Posterior vena cava (tissue), 2 donors: Measurements from ENCODE around the gene MMP17. TPM values are rescaled to one million over a fixed set of nuclear protein-coding genes. Genes with fewer than 3 reads are reported as not detected.
"Not testable (repeated sequence)": the region's sequence is repeated elsewhere in the genome, so short reads cannot be mapped to it uniquely, and the experiment has no call there.

Experiments used
- DNase-seq: peaks from one replicate; pipeline ENCODE4 v3.0.0-alpha.2; 2020; ENCODE audit warnings: low spot score
- intact Hi-C, 2 donors: fragments of 100-400 bp; cut with DNase I; formaldehyde crosslinking; loops; one replicate each; pipeline versions ENCODE4 v1.14.1 to v1.14.2; 2022 to 2023
- total RNA-seq, 2 donors: library from RNA; stranded (reverse); fragmentation: NEBNext Ultra II Directional; extraction: Animal tissue kit (Norgen Biotek cat#: 25700); gene quantifications; one replicate each; pipeline ENCODE4 v1.2.1, GENCODE V29; 2021
- donor health status: DM: yes; HTN: yes; CAD: no.
- donor health status: DM: yes; HTN: yes; CAD: no.

MMP17 gene
- total RNA-seq, 2 donors from 2014 or later, result 4.3 to 5.8 TPM

DNA sequence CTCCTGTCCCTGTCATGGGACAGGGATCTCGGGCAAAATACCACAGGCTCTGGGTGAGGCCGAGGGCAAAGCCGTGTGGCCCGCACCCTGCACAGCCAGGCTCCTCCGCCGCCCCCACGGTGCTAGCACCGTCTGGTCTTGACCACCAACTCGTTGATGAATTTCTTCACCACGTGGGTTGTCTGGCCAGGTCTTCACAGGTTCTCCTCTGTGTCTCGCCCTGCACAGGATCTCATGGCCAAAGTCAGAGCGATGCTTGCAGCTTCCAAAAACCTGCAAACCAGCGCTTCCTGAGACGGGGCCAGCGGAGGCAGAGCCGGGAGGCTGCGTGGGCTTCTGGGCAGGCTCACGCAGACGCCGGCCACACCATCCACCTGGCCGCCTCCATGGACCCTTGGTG, 29.0 kb upstream of the MMP17 start:
- intact Hi-C loops, result no loop called here

DNA sequence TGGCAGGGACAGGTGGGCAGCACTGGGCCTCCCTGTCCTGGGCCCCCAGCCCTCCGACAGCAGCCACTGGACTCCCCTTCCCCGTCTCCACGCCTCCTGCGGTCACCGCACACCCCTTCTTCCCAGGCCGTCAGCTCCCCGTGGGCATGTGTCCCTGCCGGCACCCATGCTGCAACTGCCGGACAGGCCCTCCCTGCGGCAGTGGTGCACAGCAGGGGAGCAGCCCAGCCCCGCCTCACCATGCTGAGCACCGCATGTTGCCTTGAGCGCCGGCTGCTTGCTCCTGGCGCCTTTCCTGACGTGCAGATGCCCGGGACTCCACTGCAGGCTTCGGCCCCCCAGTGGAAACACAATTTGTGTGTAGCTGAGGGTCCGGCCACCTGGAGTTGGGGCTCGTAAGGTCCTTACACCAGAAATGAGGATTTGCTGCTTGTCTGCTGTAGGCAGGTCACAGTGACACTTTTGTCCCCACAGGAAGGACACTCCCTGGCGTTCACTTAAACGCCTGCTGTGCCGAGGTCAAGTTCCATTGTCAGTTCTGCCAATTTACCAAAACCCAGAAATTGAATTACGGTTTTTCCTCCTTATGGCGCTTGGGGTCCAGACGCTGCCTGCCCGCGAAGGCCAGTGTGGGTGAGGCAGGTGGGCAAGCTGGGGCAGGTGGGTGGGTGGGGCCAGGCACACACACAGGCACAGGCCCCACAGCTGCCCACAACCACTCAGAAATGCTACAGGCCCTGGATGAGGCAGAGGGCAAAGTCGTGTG, 28.2 kb upstream of the MMP17 start:
- no peak for DNase-seq
- intact Hi-C loops, result no loop called here

More for the DNA sequence above, 29.0 kb upstream of the MMP17 start:
- DNase-seq, result no peak

DNA sequence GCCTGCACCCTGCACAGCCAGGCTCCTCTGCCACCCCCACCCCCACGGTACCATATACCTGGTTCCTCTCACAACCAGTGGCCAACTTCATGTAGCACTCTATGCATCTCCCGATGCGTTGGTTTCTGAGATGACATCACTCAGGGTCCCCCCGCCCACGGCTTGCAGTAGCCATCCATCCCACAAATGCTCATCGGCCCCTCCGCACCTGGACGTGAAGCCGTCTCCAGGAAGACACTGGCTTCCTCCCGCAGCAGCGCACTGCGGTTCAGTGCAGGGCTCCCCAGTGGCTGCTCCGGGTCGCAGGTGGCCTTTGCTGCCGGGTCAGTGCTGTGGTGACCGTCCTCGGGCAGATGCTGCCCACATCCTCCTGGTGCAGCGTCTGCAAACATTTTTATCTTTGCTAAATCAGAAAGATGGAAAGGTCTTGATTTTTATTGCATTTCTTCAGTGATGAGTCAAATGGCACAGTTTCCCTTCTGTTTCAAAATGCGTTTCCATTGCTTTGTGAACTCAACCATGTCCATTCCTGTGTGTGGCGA, 27.5 kb upstream of the MMP17 start:
- intact Hi-C loops, result no loop called here
- DNase-seq, result no peak

DNA sequence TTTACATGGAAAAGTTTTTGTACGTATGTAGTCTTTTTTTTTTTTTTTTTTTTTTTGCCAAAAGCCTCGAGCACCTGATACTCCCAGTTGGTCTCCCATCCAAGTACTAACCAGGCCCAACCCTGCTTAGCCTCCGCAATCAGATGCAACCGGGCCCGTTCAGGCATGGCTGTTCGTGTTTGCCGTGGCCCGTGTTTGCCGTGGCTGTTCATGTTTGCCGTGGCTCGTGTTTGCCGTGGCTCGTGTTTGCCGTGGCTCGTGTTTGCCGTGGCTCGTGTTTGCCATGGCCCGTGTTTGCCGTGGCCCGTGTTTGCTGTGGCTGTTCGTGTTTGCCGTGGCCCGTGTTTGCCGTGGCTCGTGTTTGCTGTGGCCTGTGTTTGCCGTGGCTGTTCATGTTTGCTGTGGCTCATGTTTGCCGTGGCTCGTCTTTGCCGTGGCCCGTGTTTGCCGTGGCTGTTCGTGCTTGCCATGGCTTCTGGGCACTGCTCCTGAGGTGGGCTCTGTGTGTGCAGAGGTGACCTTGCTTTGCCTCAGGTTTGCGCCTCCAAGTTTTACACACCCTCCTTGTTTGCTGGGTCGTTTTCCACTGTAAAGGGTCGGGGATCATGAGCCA, 26.8 kb upstream of the MMP17 start:
- intact Hi-C loops, result no loop called here
- no peak for DNase-seq

DNA sequence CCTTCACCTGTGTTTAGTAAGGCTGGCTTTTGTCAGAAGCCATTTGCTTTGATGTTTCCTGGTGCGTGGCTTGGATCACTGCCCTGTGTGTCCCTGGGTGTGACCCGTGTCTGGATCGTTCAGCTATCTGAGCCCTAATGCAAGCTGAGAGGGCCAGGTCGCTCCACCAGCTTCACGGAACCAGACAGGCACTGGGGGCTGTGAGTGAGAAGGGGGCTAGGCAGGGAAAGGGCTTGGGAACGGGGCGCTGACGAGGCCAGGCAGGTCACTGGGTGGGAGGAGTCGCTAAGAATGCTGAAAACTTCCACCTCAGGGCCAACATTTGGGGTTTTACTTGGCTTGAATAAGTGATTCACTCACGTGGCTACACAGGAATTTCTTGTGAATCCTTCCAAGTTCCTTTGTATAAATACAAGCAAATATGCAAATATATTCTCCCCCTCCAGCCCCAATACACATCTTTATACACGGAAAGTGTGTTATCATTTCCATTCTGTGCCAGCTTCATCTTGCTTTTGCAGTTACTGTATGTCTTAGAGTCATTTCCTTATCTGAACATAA, 24.2 kb upstream of the MMP17 start:
- no peak for DNase-seq
- intact Hi-C loops, result no loop called here

DNA sequence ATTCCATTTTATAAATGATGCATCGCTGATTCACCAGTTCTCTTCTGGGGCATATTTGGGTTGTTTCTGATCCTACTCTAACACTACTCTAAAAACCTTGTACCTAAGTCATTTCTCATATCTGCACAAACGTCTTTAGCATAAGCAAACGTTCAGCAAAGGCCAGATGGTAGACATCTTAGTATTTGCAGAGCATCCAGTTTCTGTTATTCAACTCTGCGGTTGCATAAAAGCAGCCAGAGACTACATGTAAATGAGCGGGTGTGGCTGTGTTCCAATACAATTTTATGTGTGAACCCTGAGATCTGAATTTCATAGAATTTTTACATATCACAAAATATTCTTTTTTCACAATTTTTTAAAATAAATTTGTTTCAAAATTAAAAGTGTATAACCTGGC, 22.8 kb upstream of the MMP17 start:
- intact Hi-C loops, result no loop called here
- DNase-seq, result no peak

DNA sequence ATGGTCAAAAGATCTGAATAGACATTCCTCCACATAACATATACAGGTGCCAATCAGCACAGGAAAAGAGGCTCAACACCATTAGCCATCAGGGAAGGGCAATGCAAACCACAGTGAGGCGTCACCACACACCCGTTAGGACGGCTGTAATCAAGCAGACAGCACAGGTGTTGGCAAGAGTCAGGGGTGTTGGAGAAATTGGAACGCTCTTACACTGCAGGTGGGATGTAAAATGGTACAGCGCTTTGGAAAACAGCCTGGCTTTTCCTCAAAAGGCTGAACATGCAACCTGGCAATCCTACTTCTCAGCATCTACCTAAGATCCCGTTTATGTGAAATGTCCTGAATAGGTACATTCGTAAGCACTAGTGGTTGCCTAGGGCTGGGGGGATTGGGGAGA, 21.5 kb upstream of the MMP17 start:
- intact Hi-C loops, result no loop called here
- DNase-seq, result no peak

DNA sequence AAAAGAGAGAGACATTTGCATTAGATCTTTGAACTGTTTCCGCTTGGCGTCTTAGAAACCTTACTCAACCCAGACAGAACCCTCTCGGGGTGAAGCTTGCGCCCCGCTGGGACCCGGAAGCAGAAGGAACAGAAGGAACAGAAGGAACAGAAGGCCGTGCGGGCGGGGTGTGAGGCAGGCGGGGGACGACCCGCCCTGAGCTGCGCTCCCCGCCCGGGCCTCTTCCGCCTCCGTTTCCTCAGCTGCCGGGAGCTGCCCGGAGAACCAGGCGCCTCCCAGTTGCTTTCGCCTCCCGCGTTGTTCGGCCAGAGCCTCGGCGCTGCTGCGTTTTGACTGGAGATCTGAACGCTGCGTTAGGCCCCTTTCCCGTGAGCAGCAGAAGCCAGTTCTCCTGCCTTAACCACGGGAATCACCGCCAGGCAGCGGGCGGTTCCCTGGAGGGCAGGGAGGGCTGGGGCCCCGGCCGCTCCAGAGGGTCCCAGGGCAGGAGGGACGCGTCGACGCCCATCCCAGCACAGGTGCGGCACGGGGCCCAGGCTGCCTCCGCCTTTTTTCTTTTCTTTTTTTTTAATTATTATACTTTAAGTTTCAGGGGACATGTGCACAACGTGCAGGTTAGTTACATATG, 19.3 kb upstream of the MMP17 start:
- intact Hi-C loops, result no loop called here

DNA sequence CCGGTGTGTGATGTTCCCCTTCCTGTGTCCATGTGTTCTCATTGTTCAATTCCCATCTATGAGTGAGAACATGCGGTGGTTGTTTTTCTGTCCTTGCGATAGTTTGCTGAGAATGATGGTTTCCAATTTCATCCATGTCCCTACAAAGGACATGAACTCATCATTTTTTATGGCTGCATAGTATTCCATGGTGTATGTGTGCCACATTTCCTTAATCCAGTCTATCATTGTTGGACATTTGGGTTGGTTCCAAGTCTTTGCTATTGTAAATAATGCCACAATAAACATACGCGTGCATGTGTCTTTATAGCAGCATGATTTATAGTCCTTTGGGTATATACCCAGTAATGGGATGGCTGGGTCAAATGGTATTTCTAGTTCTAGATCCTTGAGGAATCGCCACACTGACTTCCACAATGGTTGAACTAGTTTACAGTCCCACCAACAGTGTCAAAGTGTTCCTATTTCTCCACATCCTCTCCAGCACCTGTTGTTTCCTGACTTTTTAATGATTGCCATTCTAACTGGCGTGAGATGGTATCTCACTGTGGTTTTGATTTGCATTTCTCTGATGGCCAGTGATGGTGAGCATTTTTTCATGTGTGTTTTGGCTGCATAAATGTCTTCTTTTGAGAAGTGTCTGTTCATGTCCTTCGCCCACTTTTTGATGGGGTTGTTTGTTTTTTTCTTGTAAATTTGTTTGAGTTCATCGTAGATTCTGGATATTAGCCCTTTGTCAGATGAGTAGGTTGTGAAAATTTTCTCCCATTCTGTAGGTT, 18.5 kb upstream of the MMP17 start:
- DNase-seq, intact Hi-C loops: not testable (repeated sequence)

More for the DNA sequence above, 19.3 kb upstream of the MMP17 start:
- no peak for DNase-seq

DNA sequence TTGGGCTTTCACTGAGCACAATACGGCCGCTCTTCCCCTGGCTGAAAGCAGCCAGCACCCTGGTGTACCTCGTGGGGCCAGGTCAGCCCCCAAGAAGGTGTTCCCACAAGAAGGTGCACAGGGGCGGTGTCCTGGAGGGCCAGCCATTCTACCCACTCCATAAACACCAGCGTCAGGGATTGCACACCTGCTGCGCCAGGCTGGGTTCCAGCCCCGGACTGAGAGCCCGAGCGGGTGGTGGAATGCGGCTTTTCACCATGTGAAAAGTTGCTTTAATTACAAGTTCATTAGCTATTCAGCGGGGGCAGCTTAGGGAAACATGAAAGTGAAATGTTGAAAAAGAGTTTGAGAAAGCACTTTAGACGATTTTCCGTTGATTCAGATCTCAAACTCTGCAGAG, 17.5 kb upstream of the MMP17 start:
- intact Hi-C loops, result no loop called here
- DNase-seq, result no peak

DNA sequence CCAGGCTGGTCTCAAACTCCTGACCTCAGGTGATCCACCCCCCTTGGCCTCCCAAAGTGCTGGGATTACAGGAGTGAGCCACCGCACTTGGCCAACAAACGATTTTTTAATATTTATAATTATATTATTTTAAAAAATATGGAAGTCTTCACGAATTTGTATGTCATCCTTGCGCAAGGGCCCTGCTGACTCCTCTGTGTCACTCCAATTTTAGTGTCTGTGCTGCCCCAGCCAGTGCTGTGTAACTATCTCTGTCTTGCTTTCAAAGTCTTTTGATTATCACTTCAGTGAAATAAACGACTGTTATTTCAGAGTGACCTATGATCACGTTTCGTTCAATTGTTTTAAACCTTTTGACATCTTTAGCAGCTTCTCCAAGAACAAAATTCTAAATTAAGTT, 13.1 kb upstream of the MMP17 start:
- intact Hi-C loops, result no loop called here
- no peak for DNase-seq

DNA sequence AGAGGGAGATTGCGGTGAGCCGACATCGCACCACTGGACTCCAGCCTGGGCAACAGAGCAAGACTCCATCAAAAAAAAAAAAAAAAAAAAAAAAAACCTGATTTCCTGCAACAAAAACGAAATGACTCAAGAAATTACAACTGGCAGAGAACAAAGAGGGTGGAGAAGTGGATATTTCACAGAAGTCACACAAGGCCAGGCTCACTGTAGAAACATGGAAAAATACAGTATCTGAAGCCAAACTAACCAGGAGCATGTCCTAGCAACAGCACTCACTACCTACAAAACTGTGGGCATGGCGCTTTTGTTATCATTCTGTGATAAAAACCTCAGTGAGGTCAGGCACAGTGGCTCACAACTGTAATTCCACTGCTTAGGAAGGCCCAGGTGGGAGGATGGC, 11.7 kb upstream of the MMP17 start:
- DNase-seq, result no peak
- intact Hi-C loops, result no loop called here

DNA sequence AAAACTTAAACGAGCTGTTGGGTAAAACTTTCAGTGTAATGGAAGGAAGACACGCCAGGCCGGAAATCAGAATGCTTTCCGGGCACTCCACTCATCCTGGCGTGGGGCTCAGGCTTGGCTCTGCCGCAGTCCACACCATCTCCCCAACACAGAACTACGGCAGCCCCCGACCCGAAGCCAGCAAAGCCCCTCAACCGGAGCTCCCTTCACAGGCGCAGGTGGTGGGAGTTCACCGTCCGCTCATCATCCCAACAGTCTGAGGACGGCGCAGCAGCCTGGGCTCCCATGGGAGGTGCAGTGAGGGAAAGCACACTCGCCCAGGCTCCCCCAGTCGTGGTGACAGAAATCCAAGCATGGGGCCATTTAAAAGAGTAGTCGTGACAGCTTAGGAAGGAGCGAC, 11.0 kb upstream of the MMP17 start:
- DNase-seq, result no peak
- intact Hi-C loops, result no loop called here

DNA sequence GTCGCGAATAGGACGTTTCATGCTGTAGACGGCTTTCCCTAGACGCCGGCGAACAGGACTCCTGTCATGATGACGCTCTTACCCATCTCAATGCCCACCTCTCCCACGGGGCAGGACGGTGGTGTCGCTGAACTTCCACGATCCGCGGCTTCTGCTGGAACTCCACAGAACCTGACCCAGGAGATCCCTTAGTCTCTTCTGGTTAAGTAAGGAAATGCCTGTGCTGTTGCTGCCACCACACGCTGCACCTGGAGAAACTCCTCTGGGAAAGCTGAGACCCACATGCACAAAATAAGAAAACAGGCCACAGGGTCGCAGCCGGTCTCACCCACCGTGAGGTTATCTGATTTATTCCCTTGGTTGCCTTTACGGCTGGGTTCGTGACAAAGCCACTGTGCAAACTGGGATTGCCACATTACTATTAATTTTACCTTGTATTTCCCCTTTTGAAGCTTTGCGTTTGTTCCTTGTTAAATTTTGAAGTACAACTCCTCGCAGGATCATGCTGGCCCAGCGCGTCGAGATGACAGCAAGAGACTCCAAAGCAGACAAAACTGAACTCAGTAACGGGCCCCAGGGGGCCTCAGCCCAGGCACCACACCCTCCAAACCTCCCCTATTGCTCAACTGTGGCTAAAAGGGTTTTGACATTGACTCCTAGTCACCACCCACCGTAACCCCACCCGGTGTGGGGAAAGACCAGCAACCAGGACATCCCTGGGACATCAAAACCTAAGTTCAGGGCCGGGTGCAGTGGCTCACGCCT, 9.2 kb upstream of the MMP17 start:
- intact Hi-C loops, result no loop called here

DNA sequence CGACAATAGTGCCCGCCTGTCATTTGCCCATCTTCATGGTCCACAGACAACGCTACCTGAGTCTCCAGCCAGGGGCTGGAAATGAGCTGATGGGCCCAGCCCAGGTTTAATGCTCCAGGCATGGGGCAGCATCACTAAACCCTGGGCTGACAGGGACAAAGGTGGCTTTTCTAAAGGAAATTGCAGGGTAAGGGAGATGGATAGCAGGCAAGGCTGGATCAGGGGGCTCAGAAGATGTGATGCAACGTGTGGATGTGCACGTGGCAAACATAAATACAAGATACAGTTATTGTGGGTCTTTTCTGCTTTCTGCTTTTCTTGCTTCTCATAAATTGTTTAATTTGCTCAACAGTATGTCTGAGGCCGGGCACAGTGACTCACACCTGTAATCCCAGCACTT, 3.7 kb upstream of the MMP17 start:
- intact Hi-C loops, result no loop called here
- DNase-seq, result no peak

More for the DNA sequence above, 9.2 kb upstream of the MMP17 start:
- peak; percentile 87 for DNase-seq

DNA sequence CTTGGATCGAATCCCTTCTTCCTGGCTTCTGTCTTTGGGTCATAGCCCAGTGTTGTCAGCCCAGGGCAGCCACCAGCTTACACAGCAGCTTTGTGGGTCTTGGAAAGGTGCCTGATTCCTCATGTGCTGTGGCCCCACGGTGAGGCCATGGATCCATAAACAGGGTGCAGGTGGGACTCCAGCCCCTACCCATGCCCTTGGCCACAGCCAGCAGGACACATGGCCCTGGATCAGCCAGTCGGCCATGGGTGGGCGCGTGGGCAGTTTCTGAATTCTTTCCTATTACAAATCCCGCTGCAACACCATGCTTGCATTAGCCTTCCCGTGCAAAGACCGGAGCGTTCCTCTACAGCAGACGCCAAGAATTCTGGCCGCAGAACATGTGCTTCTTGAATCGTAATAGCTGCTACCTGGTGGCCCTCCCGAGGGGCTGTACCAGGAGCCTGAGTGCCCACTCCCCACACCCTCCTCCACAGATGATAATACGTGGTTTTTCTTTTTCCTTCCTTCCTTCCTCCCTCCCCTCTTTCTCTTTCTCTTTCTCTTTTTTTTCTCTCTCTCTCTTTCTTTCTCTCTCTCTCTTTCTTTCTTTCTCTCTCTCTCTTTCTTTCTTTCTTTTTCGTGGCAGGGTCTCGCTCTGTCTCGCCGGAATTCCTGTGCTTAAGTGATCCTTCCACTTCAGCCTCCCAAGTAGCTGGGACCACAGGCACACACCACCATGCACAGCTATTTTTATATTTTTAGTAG, 2.9 kb upstream of the MMP17 start:
- intact Hi-C loops, result no loop called here
- no peak for DNase-seq

DNA sequence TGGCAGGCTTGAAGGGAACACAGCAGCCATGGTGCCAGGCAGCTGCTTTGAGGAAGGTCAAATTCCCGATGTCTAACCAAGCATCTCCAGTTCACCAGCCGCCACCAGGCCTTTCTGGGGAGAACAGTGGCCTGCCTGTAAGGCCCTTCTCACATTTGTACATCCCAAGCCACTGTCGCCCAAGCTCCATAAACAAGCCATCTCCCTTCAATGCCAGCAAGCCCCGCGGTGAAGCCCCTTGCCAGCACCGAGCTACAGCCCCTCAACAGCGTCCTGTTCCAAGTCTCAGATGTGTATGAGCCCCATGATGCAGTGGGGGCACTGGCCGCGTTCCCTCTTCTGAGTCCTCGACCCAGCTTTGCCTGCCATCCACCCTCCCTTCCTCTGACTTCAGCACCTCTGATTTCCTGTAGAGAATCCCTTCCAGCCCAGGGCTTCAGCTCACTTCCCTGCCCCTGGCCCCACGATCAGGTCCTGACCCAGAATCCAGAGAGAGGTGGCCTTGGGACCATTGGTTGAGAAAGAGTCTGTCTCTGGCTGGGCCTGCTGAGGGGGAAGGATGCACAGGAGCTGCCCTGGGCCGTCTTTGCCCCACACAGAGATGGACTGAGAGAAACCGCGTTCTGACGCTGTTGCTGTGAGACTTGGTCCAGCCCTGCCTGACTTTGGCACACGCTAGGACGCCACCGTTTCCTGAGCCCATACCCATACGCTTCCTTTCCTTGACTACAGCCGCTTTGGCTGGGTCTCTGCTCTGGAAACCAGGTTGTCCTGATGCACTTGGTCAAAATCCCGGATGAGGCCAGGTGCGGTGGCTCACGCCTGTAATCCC, 1.9 kb upstream of the MMP17 start:
- intact Hi-C loops, result no loop called here
- no peak for DNase-seq
